Uterus (tissue), 2 donors: ENCODE measurements around the gene GGA2.

Experiments
- POLR2A ChIP-seq, 2 donors: fragments of 450-650 bp; IDR thresholded peaks; one replicate each; pipeline ENCODE4 v1.6.1; 2016; ENCODE audit warnings: antibody characterized with exemption in 2 of 2, mild to moderate bottlenecking in 1 of 2, moderate library complexity in 1 of 2
- TF ChIP-seq, protein P1 (sequence below), 4 experiments: fragments of 200-600 bp in 2 of 4; fragments of 450-650 bp in 2 of 4; sonication (generic) in 2 of 4; IDR thresholded peaks; one replicate each; pipeline ENCODE4 v1.5.1; 2016 to 2019; ENCODE audit warnings: antibody characterized with exemption in 4 of 4, mild to moderate bottlenecking in 2 of 4, moderate library complexity in 1 of 4

DNA sequence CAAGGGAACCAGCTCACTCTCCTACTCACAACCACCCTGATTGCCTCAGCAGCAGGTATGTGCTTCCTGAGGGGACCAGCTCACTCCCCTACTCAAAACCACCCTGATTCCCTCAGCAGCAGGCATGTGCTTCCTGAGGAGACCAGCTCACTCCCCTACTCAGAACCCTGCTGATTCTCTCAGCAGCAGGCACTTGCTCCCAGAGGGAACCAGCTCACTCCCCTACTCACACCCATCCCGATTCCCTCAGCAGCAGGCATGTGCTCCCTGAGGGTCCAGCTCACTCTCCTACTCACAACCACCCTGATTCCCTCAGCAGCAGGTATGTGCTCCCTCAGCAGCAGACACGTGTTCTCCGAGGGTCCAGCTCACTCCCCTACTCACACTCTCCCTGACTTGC, 31.2 kb downstream of the GGA2 start:
- TF ChIP-seq POLR2A (IDR thresholded peaks at IDR 0.05) = no peak
- TF ChIP-seq, protein P1, sequence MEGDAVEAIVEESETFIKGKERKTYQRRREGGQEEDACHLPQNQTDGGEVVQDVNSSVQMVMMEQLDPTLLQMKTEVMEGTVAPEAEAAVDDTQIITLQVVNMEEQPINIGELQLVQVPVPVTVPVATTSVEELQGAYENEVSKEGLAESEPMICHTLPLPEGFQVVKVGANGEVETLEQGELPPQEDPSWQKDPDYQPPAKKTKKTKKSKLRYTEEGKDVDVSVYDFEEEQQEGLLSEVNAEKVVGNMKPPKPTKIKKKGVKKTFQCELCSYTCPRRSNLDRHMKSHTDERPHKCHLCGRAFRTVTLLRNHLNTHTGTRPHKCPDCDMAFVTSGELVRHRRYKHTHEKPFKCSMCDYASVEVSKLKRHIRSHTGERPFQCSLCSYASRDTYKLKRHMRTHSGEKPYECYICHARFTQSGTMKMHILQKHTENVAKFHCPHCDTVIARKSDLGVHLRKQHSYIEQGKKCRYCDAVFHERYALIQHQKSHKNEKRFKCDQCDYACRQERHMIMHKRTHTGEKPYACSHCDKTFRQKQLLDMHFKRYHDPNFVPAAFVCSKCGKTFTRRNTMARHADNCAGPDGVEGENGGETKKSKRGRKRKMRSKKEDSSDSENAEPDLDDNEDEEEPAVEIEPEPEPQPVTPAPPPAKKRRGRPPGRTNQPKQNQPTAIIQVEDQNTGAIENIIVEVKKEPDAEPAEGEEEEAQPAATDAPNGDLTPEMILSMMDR (IDR thresholded peaks at IDR 0.05) = no peak
